H1 (cell line): Measurements from ENCODE around the gene MYO9A. TPM values are rescaled to one million over a fixed set of nuclear protein-coding genes. Genes with fewer than 3 reads are reported as not detected.

Experiments
- CTCF ChIA-PET: fragments of 300-600 bp; sonication (Branson Sonifier 250); formaldehyde crosslinking; loops from one replicate; lab custom pipeline; 2021; ENCODE audit not compliant: partially characterized antibody; lab: Charles Lee
- POLR2A ChIA-PET: fragments of 300-600 bp; sonication (Branson Sonifier 250); formaldehyde crosslinking; loops from one replicate; lab custom pipeline; 2021; ENCODE audit warnings: inconsistent platforms; ENCODE audit not compliant: partially characterized antibody; lab: Charles Lee
- DNase-seq, 2 experiments: peaks; one replicate each; pipeline versions ENCODE4 v3.0.0 to v3.0.0-alpha.2; 2010 to 2022; ENCODE audit warnings: low spot score in 2 of 2, low read depth in 1 of 2, mixed read lengths in 1 of 2
- FAIRE-seq: peaks from 2 replicates; lab custom pipeline; 2011; peaks lifted over from hg19 to GRCh38; lab: Jason Lieb, UNC
- H2AFZ ChIP-seq: 2 replicates; pipeline ENCODE4 v1.8.1; 2012; ENCODE audit warnings: low read length, inconsistent platforms
- H2AK5ac ChIP-seq: 2 replicates; pipeline ENCODE4 v1.6.1; 2013; ENCODE audit warnings: low read depth, low read length
- H2BK120ac ChIP-seq: replicated peaks from 2 replicates; pipeline ENCODE3; 2013; ENCODE audit warnings: low read depth, low read length, inconsistent platforms
- H2BK12ac ChIP-seq: 2 replicates; pipeline ENCODE4 v1.6.1; 2013; ENCODE audit warnings: low read depth, low read length
- H2BK15ac ChIP-seq: 2 replicates; pipeline ENCODE4 v1.6.1; 2013; ENCODE audit warnings: low read length
- H2BK20ac ChIP-seq: 2 replicates; pipeline ENCODE4 v1.6.1; 2013; ENCODE audit warnings: low read length
- H2BK5ac ChIP-seq: 2 replicates; pipeline ENCODE4 v1.6.1; 2013; ENCODE audit warnings: low read depth, low read length
- H3K14ac ChIP-seq: 2 replicates; pipeline ENCODE4 v1.6.1; 2013; ENCODE audit warnings: inconsistent platforms; ENCODE audit not compliant: insufficient read length
- H3K18ac ChIP-seq: 2 replicates; pipeline ENCODE4 v1.6.1; 2013; ENCODE audit warnings: low read length; ENCODE audit errors: extremely low read depth
- H3K23ac ChIP-seq: 2 replicates; pipeline ENCODE4 v1.6.1; 2013; ENCODE audit warnings: inconsistent platforms; ENCODE audit not compliant: insufficient read length
- H3K23me2 ChIP-seq: 2 replicates; pipeline ENCODE4 v1.6.1; 2013; ENCODE audit warnings: low read depth, low read length
- H3K27ac ChIP-seq: 2 replicates; pipeline ENCODE4 v1.6.1; 2011; ENCODE audit warnings: low read depth, low read length, inconsistent platforms
- H3K27me3 ChIP-seq, 4 experiments: replicated peaks in 1 of 4; 1 replicate in 1 of 4; 2 replicates in 3 of 4; pipeline versions ENCODE4 v1.6.1 to v1.8.1; 2011 to 2013; ENCODE audit warnings: low read length in 3 of 4, mild to moderate bottlenecking in 3 of 4, inconsistent platforms in 2 of 4, mixed read lengths in 2 of 4, moderate library complexity in 1 of 4; ENCODE audit not compliant: control insufficient read depth in 3 of 4, insufficient read depth in 3 of 4; ENCODE audit errors: extremely low read depth in 1 of 4
- H3K36me3 ChIP-seq, 4 experiments: 2 replicates each; pipeline versions ENCODE4 v1.6.1 to v1.8.1; 2011 to 2013; ENCODE audit warnings: mild to moderate bottlenecking in 4 of 4, low read length in 3 of 4, moderate library complexity in 2 of 4, control low read depth in 1 of 4, inconsistent platforms in 1 of 4; ENCODE audit not compliant: insufficient read depth in 4 of 4, control insufficient read depth in 2 of 4
- H3K4ac ChIP-seq: replicated peaks from 2 replicates; pipeline ENCODE3; 2013; ENCODE audit warnings: low read length, low read depth, mixed read lengths, inconsistent platforms; ENCODE audit not compliant: insufficient read length
- H3K4me1 ChIP-seq, 4 experiments: replicated peaks in 1 of 4; 1 replicate in 1 of 4; 2 replicates in 3 of 4; pipeline versions ENCODE4 v1.6.1 to v1.8.1; 2011 to 2013; ENCODE audit warnings: low read length in 3 of 4, inconsistent platforms in 2 of 4, mixed read lengths in 1 of 4; ENCODE audit not compliant: insufficient read depth in 4 of 4, control insufficient read depth in 3 of 4
- H3K4me2 ChIP-seq, 2 experiments: 2 replicates each; pipeline versions ENCODE4 v1.6.1 to v1.8.1; 2011 to 2013; ENCODE audit warnings: low read depth in 2 of 2, low read length in 2 of 2, control low read depth in 1 of 2, inconsistent platforms in 1 of 2, mild to moderate bottlenecking in 1 of 2; ENCODE audit not compliant: insufficient read depth in 1 of 2
- H3K4me3 ChIP-seq, 4 experiments: fragments of 200-600, 300-600 bp in 1 of 4; sonication (generic), shearing (Covaris generic), sonication (Bioruptor Twin) in 1 of 4; 2 replicates each; pipeline versions ENCODE4 v1.5.1 to v1.8.1; 2011 to 2016; ENCODE audit warnings: low read length in 4 of 4, low read depth in 3 of 4, control low read depth in 2 of 4, inconsistent platforms in 2 of 4, mild to moderate bottlenecking in 2 of 4, mixed read lengths in 1 of 4, moderate library complexity in 1 of 4; ENCODE audit not compliant: insufficient read depth in 2 of 4; ENCODE audit errors: extremely low read depth in 1 of 4
- H3K56ac ChIP-seq: replicated peaks from 2 replicates; pipeline ENCODE3; 2013; ENCODE audit warnings: low read depth, mild to moderate bottlenecking, mixed read lengths, low read length, inconsistent platforms; ENCODE audit not compliant: insufficient read length
- H3K79me1 ChIP-seq: 2 replicates; pipeline ENCODE4 v1.6.1; 2013; ENCODE audit warnings: low read depth, low read length, control low read depth
- H3K79me2 ChIP-seq, 2 experiments: 2 replicates each; pipeline versions ENCODE4 v1.6.1 to v1.8.1; 2012 to 2013; ENCODE audit warnings: low read length in 2 of 2, mild to moderate bottlenecking in 2 of 2, inconsistent platforms in 1 of 2; ENCODE audit not compliant: insufficient read depth in 2 of 2, control insufficient read depth in 1 of 2
- H3K9ac ChIP-seq, 4 experiments: replicated peaks in 1 of 4; 1 replicate in 1 of 4; 2 replicates in 3 of 4; pipeline versions ENCODE4 v1.6.1 to v1.8.1; 2011 to 2013; ENCODE audit warnings: low read depth in 3 of 4, low read length in 3 of 4, control low read depth in 2 of 4, mild to moderate bottlenecking in 2 of 4, moderate library complexity in 2 of 4, inconsistent platforms in 1 of 4; ENCODE audit errors: extremely low read depth in 1 of 4
- H3K9me3 ChIP-seq, 2 experiments: 2 replicates each; pipeline versions ENCODE4 v1.6.1 to v1.8.1; 2012 to 2013; ENCODE audit warnings: mild to moderate bottlenecking in 2 of 2, moderate library complexity in 2 of 2, control low read depth in 1 of 2, inconsistent platforms in 1 of 2, low read depth in 1 of 2, low read length in 1 of 2, mixed read lengths in 1 of 2; ENCODE audit not compliant: insufficient read depth in 2 of 2
- H4K20me1 ChIP-seq, 2 experiments: replicated peaks in 1 of 2; 2 replicates each; pipeline versions ENCODE3 to v1.8.1; 2011 to 2013; ENCODE audit warnings: inconsistent platforms in 2 of 2, low read length in 2 of 2, mild to moderate bottlenecking in 1 of 2; ENCODE audit not compliant: insufficient read depth in 2 of 2, control insufficient read depth in 1 of 2
- H4K5ac ChIP-seq: 2 replicates; pipeline ENCODE4 v1.6.1; 2013; ENCODE audit warnings: low read length, low read depth, mixed read lengths, inconsistent platforms; ENCODE audit not compliant: insufficient read length
- H4K8ac ChIP-seq: 2 replicates; pipeline ENCODE4 v1.8.0; 2013; ENCODE audit warnings: mild to moderate bottlenecking, moderate library complexity, low read length, inconsistent platforms; ENCODE audit not compliant: insufficient read depth; ENCODE audit errors: extremely low read depth
- H4K91ac ChIP-seq: replicated peaks from 2 replicates; pipeline ENCODE3; 2013; ENCODE audit warnings: low read length, mixed read lengths, inconsistent platforms; ENCODE audit not compliant: insufficient read length
- CREB1 ChIP-seq: IDR thresholded peaks from 2 replicates; pipeline ENCODE4 v1.6.1; 2012; ENCODE audit warnings: inconsistent platforms
- WGBS, 2 experiments: shearing (Covaris generic) in 1 of 2; methylation state at CpG; one replicate each; pipeline versions ENCODE4 v1.1.6 to v1.1.7; 2013 to 2015; ENCODE audit warnings: low lambda C conversion rate in 2 of 2, mixed read lengths in 2 of 2, inconsistent platforms in 1 of 2, low coverage in 1 of 2, missing lambda C conversion rate in 1 of 2; ENCODE audit not compliant: insufficient replicate concordance in 2 of 2, insufficient coverage in 1 of 2, insufficient read length in 1 of 2; ENCODE audit errors: extremely low coverage in 1 of 2, missing lambda C conversion rate in 1 of 2; 5-methylcytosine and 5-hydroxymethylcytosine counted together
- polyA plus RNA-seq, 7 experiments: library from polyadenylated mRNA; depleted of rRNA in 3 of 7; stranded (reverse) in 5 of 7; unstranded in 2 of 7; fragments of >200 nt in 5 of 7; fragments of 200-250 nt in 2 of 7; gene quantifications; 1 replicate in 5 of 7; 2 replicates in 1 of 7; 4 replicates in 1 of 7; pipeline versions ENCODE4 v1.2.1 to v1.2.3, GENCODE V29; 2011 to 2013; ENCODE audit warnings: missing spikeins in 2 of 7, mixed read lengths in 2 of 7
- total RNA-seq: library from RNA; stranded (reverse); fragmentation: NEBNext Ultra II Directional; extraction: Animal tissue kit (Norgen Biotek cat#: 25700); gene quantifications from 2 replicates; pipeline ENCODE4 v1.2.1, GENCODE V29; 2021

MYO9A gene
- total and polyA plus RNA-seq, 2 of the 8 experiments (the other 6 are each of a cell fraction or from before 2014, with no cell fraction given), result 3.9 to 26.0 TPM

DNA sequence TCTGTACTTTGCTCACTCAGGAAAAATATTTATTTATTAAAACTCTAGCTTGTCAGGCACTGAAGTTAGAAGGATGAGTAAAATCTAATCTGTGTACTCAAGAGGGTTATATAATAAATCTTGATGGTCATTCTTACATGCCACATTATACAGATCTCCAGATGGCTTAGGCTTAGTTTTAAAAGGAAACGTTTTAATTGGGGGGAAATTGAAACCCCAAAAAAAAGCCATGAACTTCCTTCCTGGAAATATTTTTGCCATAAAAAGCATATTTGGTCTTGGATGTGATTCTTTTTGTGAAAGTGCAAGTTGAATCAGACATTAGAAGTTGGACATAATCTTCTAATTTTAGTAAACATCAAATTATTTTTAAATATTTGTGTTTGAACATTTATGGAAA, 6.3 kb upstream of the MYO9A start:
- H2BK120ac ChIP-seq, result no peak overlapping the region
- no peak overlapping the region for H3K23ac ChIP-seq
- H3K79me1 ChIP-seq, result no peaks in the 10 kb centered on the region
- no peak overlapping the region for H4K8ac ChIP-seq
- ChIA-PET CTCF (no interaction called here), POLR2A (no interaction called here)
- no peak overlapping the region for H2AFZ ChIP-seq
- H4K5ac ChIP-seq, result no peak overlapping the region
- no peak overlapping the region for H3K14ac ChIP-seq
- H2AK5ac ChIP-seq, result no peak overlapping the region
- H3K79me2 ChIP-seq, result no peaks in the 10 kb centered on the region
- no peak overlapping the region for H4K91ac ChIP-seq
- H3K4me2 ChIP-seq, result no peak overlapping the region
- no peaks in the 10 kb centered on the region for H3K9me3 ChIP-seq
- no peak overlapping the region for H3K4me3 ChIP-seq
- no peak overlapping the region for H3K18ac ChIP-seq
- WGBS, 2 experiments, result 92% methylated on average over 1 of the region's 1 CpG; no CpG with 5 or more reads in 1 of the 2 experiments
- no peak overlapping the region for H2BK20ac ChIP-seq
- H3K9ac ChIP-seq, result no peak overlapping the region
- DNase-seq, result no peak
- no peaks in the 10 kb centered on the region for H3K4me1 ChIP-seq
- no peaks in the 10 kb centered on the region for H3K36me3 ChIP-seq
- no peak overlapping the region for H3K27ac ChIP-seq
- H2BK5ac ChIP-seq, result no peak overlapping the region
- H4K20me1 ChIP-seq, result no peaks in the 10 kb centered on the region
- no peak overlapping the region for H2BK15ac ChIP-seq
- H3K56ac ChIP-seq, result no peak overlapping the region
- H2BK12ac ChIP-seq, result no peak overlapping the region
- no peak overlapping the region for H3K4ac ChIP-seq
- no peak for FAIRE-seq
- no peak for TF ChIP-seq CREB1
- no peaks in the 10 kb centered on the region for H3K27me3 ChIP-seq
- no peaks in the 10 kb centered on the region for H3K23me2 ChIP-seq
